T-helper 22 cell (primary cell): Measurements from ENCODE around the gene CYP2E1.
"Not testable (repeated sequence)": the region's sequence is repeated elsewhere in the genome, so short reads cannot be mapped to it uniquely, and the experiment has no call there.

ENCODE experiments used
- DNase-seq: peaks from one replicate; pipeline ENCODE4 v3.0.0-alpha.2; 2020; ENCODE audit warnings: low read depth

Gene CYP2E1

DNA sequence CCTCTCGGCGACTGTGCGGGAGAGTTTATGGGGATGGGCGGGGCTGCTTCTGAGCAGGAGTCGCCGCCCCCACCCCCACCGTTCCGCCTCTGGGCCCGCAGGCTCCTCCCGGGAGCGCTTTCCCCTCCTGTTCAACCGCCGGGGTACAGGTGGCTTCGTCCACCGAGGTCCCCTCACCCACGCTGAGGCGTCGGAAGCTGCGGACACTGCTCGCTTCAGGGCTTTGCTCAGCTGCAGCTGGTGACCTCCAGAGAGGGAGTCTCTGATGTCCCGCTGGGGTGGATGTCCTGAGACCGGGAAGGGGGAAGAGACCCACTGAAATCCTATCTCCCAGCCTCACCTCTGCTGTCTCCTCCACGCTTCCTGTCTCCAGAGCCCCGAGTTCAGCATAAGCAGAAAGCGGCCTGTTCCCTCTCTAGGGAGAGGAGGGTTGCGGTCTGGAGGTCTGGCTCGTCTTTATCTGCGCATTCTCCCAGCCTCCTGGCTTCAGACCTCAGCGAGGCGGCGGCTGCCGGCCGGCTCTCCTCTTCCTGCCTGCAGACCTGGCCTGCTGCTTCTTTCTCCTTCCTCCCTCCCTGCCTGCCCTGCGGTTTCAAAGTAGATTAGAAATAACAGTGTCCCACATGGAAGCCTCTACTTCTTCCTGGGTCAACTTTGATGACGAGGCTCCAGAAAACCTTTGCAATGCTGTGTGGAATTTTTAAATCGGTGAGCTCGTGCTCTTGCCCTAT, 1.8 kb downstream of the CYP2E1 start:
- DNase-seq: no peak

DNA sequence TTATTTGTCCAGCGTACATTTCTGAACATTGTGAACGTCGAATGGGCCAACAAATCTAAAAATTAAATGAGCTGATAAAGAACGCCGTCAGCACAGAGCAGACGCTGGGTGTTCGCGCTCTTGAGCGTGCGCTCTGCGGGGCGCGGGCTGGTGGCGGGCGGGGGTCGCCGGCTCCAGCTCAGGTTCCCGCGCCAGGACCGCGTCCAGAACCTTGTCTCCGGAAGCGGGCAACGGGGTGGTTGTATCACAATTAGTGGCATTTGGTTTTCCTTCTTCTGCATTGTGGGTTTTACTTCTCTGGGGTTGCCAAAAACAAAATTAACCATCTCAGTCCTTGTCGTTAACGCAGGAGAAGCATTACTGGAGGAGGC, 2.4 kb downstream of the CYP2E1 start:
- no peak for DNase-seq

DNA sequence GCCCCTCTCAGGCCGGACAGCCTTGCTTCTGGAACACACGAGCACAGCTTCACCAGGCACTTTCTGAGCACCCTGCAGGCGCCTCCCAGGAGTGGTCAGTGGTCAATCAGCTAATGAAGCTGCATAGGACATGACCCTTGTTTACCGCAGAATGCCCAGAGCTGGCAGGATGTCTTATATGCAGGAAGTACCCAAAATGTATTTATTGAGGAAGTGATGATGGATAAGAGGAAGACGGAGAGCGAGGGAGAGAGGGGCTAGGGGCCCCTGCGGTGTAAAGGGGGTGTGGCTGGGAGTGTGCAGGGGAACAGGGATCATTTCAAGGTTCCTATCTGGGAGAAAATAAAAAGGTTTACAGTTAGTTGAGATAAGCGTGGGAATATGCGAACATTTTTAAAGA, 3.3 kb downstream of the CYP2E1 start:
- no peak for DNase-seq

DNA sequence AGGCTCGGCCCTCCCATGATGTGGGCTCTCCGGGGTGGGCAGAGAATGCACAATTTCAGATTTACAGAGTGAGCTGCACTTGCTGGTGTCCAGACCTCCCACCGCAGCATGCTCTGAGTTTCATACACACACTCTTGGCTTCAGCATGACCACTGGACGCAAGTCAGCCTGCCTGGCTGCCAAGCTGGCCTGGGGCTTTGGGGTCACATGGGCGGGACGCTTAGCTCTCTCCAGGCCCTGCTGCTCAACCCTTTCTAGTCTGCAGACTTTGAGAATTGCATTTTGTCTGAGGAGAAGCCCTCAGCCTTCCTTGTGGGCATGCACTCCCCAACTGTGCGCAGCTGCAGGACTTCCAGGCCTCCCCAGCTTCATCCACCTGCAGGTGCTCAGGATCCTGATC, 5.7 kb downstream of the CYP2E1 start:
- no peak for DNase-seq

DNA sequence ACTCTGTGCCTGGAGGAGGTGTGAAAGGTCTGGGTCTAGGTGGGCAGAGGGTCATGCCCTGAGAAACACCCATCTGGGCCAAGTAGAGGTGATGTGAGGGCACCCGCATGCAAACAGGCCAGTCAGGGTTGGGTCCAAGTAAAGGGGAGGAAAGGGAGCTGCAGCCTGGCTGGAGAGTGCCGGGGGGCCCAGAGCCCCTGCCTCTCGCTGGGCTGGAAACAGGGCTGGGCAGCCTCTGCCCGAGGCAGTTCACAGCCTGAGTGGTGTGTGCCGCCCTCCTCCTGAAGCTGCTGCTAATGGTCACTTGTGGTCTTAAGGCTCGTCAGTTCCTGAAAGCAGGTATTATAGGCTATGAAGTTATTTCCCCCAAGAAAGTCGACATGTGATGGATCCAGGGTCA, 7.3 kb downstream of the CYP2E1 start:
- DNase-seq: no peak

DNA sequence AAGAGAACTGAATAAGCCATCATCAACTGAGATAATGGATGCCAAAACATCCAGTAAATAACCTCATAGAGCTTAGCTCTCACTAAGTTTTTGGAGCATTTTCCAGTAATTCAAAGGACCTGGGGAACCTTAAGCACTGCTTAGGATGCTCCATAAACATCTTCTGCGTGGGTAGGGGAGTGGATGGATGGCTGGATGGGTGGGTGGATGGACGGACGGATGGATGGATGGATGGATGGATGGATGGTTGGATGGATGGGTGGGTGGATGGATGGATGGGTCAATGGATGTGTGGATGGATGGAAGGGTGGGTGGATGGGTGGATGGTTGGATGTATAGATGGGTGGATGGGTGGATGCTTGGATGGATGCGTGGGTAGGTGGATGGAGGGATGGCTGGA, 9.0 kb downstream of the CYP2E1 start:
- DNase-seq: no peak

DNA sequence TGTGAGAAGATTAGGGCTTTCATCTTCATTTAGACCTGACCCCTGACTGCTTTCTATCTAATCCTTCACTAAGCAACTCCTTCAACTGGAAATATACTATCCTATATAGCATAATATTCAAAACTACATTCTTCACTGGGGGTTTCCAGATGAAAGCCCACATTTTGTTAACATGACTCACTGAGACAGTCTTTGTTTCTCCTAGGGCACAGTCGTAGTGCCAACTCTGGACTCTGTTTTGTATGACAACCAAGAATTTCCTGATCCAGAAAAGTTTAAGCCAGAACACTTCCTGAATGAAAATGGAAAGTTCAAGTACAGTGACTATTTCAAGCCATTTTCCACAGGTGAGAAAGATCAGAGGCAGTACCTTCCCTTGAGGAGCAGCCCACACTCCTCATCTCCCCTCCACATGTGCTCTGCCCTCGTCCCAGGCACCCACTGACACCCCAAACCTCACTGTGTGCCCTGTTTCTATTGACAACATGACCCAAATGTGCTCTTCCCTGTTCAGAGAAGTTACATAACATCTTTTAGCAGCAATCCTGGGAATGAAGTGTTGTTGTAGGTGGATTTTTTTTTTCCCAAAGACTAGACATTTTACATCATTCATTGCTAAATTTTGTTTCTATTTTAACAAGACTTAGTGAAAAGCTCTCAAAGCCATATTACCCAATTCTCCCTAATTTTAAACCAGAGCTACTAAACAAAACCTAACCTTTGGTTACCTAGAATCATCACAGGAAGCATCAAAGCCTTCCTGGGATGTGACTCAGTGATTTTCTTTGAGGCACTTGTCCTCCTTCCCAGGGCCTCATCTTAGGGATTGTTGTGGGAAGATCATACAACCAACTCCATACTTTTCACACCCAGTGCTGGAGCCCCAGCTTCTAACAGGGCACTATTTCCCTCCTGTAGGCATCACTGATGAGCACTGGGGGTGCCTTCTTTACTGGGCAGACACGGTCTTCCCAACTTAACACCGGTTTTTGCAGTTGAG, 10.7 kb downstream of the CYP2E1 start:
- DNase-seq: no peak

DNA sequence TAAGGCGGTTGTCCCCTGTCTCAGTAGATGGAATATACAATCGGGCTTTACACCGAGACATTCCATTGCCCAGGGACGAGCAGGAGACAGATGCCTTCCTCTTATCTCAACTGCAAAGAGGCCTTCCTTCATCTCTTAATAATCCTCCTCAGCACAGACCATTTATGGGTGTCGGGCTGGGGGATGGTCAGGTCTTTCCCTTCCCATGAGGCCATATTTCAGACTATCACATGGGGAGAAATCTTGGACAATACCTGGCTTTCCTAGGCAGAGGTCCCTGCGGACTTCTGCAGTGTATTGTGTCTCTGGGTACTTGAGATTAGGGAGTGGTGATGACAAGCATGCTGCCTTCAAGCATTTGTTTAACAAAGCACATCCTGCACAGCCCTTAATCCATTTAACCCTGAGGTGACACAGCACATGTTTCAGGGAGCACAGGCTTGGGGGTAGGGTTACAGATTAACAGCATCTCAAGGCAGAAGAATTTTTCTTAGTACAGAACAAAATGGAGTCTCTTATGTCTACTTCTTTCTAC, 14.3 kb downstream of the CYP2E1 start:
- DNase-seq: not testable (repeated sequence)

DNA sequence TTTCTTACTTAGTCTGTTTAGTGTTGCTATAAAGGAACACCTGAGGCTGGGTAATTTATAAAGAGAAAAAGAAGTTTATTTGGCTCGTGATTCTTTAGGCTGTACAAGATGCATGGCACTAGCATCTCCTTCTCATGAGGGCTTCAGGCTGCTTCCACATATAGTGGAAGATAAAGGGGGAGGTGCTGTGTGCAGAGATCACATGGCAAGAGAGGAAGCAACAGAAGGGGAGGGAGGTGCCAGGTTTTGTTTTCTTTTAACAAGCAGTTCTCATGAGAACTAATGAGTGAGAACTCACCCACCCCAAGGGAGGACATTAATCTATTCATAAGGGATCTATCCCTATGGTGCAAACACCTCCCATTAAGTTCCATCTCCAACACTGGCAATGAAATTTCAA, 17.3 kb downstream of the CYP2E1 start:
- DNase-seq: no peak

DNA sequence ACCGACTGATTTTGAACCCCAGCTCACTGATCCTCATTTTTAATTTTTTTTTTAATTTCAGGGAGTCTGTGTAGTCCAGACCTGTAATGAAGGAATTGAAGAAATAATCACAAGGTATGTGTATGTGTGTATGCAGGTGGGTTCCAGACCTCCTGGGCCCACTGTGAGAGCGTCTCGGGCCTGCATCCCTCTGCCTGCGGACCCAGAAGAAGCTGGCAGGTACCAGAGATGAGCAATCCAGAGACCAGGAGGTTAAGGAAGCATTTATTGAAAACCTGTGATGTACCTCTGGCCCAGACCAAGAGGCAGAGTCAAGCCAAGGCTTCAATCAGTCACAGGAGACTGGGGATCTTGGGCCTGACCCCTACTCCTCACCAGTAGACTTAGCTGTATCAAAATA, 27.4 kb downstream of the CYP2E1 start:
- DNase-seq: no peak

DNA sequence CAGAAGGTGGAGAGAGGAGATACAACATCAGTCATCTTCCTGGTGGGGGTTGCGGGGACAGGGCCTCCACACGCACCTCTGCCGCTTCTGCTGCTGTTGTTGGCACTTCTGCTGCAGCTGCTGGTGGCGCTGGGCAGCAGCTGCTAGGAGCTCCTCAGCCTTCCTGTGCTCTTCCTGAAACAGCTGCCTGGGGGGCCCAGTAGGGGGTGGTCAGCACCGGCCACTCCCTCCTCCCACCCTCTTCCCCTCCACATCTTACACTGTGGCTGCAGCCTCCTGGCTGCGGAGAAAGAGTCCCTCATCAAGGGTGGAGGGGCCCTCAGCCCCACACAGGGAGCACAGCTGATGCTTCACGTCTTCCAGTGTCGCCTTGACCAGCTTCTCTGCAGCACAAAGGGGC, 28.4 kb downstream of the CYP2E1 start:
- no peak for DNase-seq

DNA sequence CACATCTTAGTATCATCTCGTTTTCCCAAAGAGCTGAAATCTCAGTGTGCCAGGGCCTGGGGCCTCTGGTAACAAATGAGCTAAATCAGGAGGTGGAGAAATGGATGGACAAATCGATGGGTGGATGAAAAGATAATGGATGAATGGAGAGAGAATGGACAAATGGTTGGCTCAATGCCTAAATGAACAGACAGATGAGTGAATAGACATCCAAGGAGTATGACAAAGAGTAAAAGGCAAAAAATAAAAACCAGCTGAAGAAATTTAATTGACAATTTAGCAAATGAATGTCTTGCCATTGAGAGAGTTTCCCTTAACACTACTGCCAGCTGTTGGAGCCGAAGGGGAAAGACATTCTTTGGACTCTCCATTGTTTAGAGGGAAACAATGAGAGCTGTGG, 30.2 kb downstream of the CYP2E1 start:
- DNase-seq: no peak

DNA sequence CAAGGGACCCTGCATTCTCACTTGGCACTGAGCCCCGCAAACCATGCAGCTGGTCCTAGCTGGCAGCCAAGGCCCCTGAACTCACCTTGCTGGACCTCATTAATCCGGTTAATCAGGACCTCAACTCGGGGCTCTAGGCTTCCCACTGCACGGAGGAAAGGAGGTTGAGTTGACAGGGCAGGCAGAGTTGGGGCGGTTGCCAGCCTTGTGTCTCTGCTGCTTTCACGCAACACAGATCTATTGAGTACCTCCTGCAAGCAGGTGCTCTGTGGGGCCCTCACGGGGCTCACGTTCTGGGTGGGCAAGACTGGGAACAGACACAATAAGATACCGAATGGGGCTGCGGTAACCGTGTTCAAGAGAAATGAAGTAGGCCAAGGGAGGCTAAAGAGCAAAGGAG, 32.1 kb downstream of the CYP2E1 start:
- DNase-seq: no peak

DNA sequence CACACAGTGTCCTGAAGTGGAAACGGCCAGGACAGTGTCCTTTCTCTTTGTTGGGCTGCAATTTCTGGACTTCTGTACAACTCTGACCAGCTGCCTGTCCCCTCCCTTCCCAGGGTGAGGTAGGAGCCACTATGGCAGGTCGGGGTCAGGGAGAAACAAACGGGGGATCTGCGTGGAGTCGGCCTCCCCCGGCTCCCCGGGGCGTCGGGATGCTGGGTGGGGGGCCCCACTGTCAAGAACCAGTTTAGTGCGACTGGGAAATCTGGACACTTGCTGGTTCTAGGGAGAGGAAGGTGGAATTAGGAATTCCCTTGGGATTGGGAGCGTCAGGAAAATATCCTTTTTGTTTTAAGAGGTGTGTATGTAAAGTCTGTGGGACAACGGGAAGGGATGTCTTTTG, 37.7 kb downstream of the CYP2E1 start:
- DNase-seq: no peak

DNA sequence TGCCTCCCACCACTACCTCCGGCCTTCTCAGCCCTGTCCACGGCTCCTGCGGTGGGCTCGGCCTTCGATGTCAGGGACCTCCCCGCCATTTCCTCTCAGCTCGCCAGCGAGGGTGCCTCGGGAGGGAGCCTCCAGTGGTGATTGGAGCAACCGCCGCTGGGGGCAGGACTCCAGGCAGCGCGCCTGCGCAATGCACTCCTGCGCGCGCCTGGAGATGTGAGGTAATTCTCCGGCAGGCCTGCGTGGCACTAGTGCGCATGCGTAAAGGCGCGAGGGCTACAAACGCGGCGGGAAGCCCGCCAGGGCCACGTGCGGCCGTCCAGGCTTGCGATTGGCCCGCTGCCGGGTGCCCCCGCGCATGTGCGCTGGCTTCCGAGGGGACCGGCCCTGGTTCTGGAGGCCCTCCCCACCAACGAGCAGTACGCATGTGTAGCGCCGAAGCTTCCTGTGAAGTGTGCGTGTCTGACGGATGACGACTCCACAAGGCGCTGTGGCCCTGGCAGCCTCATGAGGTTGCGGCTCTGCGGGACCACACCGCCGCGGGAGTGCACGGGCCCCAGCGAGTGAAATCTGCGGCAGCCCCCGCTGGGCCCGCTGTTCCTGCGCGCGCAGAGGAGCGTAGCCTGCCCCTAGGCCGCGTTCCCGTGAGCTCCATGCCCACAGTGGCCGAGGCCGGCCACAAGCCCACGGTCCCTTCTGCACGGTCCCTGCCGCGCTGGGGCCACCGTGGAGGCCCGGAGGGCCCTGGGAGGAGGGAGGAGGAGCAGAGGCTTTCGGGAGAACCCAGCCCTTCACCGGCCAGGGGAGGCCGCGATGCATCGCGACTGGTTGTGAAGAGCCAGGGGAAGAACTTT, 38.5 kb downstream of the CYP2E1 start, which contains the start of gene SYCE1:
Gene SYCE1, minus strand, starts transcription at position 143 of the 854 bp plus-strand sequence. Its CDS starts 54 bp downstream, at position 89.
- no peak for DNase-seq

DNA sequence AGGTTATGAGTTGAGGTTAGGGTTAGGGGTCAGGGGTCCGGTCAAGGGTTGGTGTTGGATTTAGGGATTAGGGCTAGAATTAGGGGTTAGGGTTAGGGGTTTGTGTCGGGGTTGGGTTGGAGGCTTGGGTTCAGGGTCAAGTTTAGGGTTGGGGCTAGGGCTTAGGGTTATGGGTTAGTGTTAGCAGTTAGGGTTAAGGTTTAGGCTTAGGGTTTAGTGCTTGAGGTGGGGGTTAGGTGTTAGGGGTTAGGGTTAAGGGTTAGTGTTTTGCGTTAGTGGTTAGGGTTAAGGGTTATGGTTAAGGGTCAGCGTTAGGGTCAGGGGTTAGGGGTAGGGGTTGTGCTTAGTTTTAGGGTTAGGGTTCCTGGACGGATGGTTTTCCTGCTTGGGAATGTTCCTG, 40.0 kb downstream of the CYP2E1 start:
- no peak for DNase-seq

DNA sequence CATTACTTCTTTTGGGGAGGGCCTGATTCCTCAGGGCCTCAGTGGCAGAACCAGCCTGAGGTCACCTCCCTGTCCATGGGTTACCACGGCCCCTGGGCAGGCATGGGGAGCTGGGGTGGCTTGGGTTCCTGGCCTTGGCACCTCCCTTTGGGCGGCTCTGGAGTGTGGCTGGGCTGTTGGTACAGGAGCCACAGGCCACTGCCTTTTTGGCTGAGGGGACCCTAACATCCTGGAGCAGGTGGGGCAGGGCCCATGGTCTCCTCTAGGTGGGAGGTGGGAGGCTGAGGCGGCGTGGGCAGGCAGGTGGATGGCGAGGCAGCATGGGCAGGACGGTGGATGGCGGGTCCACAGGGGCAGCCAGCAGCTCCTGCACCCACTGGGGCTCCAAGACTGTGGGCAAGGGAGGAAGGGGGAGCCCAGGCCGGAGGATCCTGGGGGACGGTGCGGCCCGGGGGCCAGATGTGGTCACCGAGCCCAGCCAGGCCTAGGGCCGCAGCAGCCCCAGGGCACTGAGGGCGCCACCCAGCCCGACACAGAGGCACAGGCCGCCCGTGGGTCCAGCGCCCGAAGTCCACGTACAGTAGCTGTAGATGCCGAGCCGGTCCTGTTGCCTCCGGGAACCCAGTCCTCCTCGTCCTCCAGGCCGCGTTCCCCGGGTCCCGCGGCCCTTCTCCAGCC, 40.6 kb downstream of the CYP2E1 start:
- no peak for DNase-seq

DNA sequence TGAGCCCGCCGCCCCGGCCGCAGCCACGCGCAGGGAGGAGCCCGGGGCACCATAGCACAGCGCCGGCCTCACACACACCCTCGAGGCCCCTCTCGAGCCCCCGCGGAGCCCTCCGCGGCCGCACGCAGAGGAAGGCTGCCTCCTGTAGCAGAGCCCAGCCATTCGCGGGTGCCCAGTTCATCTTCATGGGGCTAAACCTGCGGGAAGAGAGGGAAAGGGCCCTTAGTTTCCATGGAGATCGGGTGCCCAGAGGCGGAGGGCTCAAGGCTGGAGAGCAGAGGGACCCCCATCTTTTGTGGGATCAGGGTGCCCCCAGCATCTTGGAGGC, 41.1 kb downstream of the CYP2E1 start:
- DNase-seq: no peak

DNA sequence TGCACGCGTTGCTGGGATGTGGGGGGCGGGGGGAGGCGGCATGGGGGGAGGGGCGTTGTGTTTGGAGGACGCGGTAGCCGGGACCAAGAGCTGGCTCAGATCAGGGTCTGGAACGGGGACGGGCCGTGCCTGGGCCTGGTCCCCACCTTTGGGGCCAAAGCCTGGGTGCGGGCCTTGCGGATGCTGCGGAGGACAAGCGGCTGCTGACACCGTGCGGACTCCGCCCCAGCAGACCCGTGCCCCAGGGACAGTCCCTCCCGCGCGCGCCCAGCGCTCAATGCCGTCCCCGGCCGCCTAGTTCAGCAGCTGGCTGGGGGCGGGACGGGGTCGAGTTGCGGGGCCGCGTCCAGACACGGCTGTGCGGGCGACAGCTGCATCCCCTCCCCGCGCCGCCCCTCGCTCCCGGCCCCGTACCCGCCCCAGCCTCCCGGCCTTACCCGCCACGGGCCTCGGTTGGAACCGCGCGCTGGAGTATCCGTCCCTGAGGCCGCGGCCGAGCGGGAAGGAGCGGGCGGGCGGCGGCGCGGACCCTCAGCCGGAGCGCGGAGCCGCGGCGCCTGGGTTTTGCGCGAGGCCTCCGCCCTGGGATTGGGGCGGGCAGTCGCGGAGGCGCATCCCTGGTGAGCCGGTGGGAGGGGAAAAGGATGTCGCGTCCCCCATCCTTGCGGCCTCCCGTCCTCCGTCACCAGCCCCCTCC, 41.8 kb downstream of the CYP2E1 start:
- DNase-seq: not testable (repeated sequence)

DNA sequence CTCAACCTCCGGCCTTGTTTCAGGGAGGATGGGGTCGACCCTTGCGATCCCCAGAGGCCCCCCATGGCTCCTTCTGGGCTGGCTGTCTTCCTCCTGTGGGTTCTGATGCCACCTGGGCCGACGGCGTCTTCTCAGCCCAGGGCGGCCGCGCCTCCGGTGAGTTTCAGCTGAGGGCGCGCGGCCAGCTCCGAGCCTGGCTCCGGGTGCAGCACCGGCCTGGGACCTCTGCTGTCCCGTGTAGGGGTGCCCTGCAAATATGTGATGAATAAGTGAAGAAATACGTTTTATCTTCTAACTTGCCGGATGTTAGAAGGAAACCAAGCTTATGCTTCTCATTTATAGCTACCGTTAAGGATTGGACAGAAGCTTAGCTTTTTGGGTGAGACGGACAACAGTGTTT, 42.6 kb downstream of the CYP2E1 start:
- DNase-seq: not testable (repeated sequence)

DNA sequence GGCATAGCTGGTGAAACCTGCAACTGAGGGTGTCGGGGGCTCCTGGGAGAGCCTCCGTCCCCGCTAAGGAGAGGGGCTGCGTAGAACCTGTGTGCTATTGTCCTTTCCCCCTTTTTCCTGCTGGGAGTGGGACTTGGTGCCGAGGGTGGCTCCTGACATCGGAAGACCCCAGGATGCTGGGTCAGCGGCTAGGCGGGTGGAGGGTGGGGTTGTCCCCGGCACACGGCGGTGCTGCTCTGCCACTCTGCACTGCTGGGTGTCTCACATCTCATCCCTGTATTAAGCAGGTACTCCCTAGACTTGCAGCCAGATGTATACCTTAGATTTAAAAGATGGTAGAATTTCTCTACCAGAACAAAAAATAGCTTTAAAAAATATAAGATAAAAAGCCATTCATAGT, 44.9 kb downstream of the CYP2E1 start:
- DNase-seq: not testable (repeated sequence)
